ENCODE results near the gene DCAKD.

The DCAKD gene

GRCh38 chr17:45046537-45047125, 4.8 kb downstream of the DCAKD start:
- no peak for TF ChIP-seq PATZ1 (CRISPR knock-in tag; IDR thresholded peaks at IDR 0.05; ENCODE audit: borderline replicate concordance)
- TF ChIP-seq ZFP30 (CRISPR knock-in tag; IDR thresholded peaks at IDR 0.05), result no peak
- no peak for TF ChIP-seq ZFP3 (CRISPR knock-in tag; IDR thresholded peaks at IDR 0.05)
- TF ChIP-seq POU6F1 (CRISPR knock-in tag; IDR thresholded peaks at IDR 0.05; ENCODE audit: borderline replicate concordance, low read depth), result no peak
- TF ChIP-seq RARB (CRISPR knock-in tag; IDR thresholded peaks at IDR 0.05), result no peak
- TF ChIP-seq PPARA (CRISPR knock-in tag; IDR thresholded peaks at IDR 0.05; ENCODE audit: borderline replicate concordance), result no peak
- no peak for TF ChIP-seq TCF4 (CRISPR knock-in tag; IDR thresholded peaks at IDR 0.05; ENCODE audit: borderline replicate concordance)
- no peak for TF ChIP-seq GLIS3 (CRISPR knock-in tag; IDR thresholded peaks at IDR 0.05)
- TF ChIP-seq SNAI2 (CRISPR knock-in tag; IDR thresholded peaks at IDR 0.05), result no peak
- no peak for TF ChIP-seq BACH2 (CRISPR knock-in tag; IDR thresholded peaks at IDR 0.05; ENCODE audit: borderline replicate concordance)
- TF ChIP-seq CREB5 (CRISPR knock-in tag; IDR thresholded peaks at IDR 0.05; ENCODE audit: low read depth), result no peak
- TF ChIP-seq ZNF8 (CRISPR knock-in tag; IDR thresholded peaks at IDR 0.05), result no peak

GRCh38 chr17:45043813-45044540, 7.5 kb downstream of the DCAKD start:
- TF ChIP-seq PPARA (CRISPR knock-in tag; IDR thresholded peaks at IDR 0.05; ENCODE audit: borderline replicate concordance), result no peak
- no peak for TF ChIP-seq ZNF565 (CRISPR knock-in tag; conservative IDR thresholded peaks at IDR 0.05; ENCODE audit: low read depth)
- no peak for TF ChIP-seq ZC3H10 (CRISPR knock-in tag; IDR thresholded peaks at IDR 0.05)
- no peak for TF ChIP-seq TCF4 (CRISPR knock-in tag; IDR thresholded peaks at IDR 0.05; ENCODE audit: borderline replicate concordance)
- TF ChIP-seq CSRNP3 (CRISPR knock-in tag; IDR thresholded peaks at IDR 0.05), result no peak
- no peak for TF ChIP-seq ISL1 (CRISPR knock-in tag; IDR thresholded peaks at IDR 0.05)
- TF ChIP-seq POU6F1 (CRISPR knock-in tag; IDR thresholded peaks at IDR 0.05; ENCODE audit: borderline replicate concordance, low read depth), result no peak
- no peak for TF ChIP-seq SNAI2 (CRISPR knock-in tag; IDR thresholded peaks at IDR 0.05)
- no peak for TF ChIP-seq CREB5 (CRISPR knock-in tag; IDR thresholded peaks at IDR 0.05; ENCODE audit: low read depth)
- TF ChIP-seq RARB (CRISPR knock-in tag; IDR thresholded peaks at IDR 0.05), result no peak
- no peak for TF ChIP-seq ZFP30 (CRISPR knock-in tag; IDR thresholded peaks at IDR 0.05)
- TF ChIP-seq CSDC2 (CRISPR knock-in tag; IDR thresholded peaks at IDR 0.05), result no peak
- TF ChIP-seq BACH2 (CRISPR knock-in tag; IDR thresholded peaks at IDR 0.05; ENCODE audit: borderline replicate concordance), result no peak
- ATAC-seq, result no peak

More at GRCh38 chr17:45046537-45047125, 4.8 kb downstream of the DCAKD start:
- ATAC-seq, result no peak

Data from SK-N-SH treated with all-trans-retinoic acid at 6 μM for 48 hours (cell line).